CD4-positive, alpha-beta T cell (primary cell): ENCODE results near the gene PDE4B. TPM values are rescaled to one million over a fixed set of nuclear protein-coding genes. Genes with fewer than 3 reads are reported as not detected.

Experiments
- ATAC-seq: fragments of 200-7000 bp; cut with Tn5 transposase; one replicate; pipeline ENCODE4 v1.10.0; 2022; ENCODE audit warnings: mild to moderate bottlenecking; ENCODE audit not compliant: poor library complexity
- CTCF ChIA-PET: fragments of 350-600 bp; sonication (Branson Sonifier 250); formaldehyde crosslinking; loops from one replicate; lab custom pipeline; 2021; ENCODE audit warnings: antibody characterized with exemption, inconsistent platforms; lab: Charles Lee
- POLR2A ChIA-PET: fragments of 350-600 bp; sonication (Branson Sonifier 250); formaldehyde crosslinking; loops from one replicate; lab custom pipeline; 2021; ENCODE audit warnings: antibody characterized with exemption, inconsistent platforms; lab: Charles Lee
- DNase-seq, 14 experiments: peaks; one replicate each; pipeline ENCODE4 v3.0.0-alpha.2; 2013 to 2020; ENCODE audit warnings: mixed read lengths in 2 of 14
- H3K27ac ChIP-seq, 2 donors: one replicate each; pipeline versions ENCODE4 v1.5.1 to v1.7.0; 2013; ENCODE audit warnings: low read length in 2 of 2, low read depth in 1 of 2, mild to moderate bottlenecking in 1 of 2
- H3K27me3 ChIP-seq, 2 experiments: 1 replicate in 1 of 2; 2 replicates in 1 of 2; pipeline versions ENCODE4 v1.6.1 to v1.7.0; 2013; ENCODE audit warnings: low read length in 2 of 2, control low read depth in 1 of 2, mild to moderate bottlenecking in 1 of 2, moderate library complexity in 1 of 2; ENCODE audit not compliant: insufficient read depth in 2 of 2, control insufficient read depth in 1 of 2
- H3K36me3 ChIP-seq: one replicate; pipeline ENCODE4 v1.6.1; 2013; ENCODE audit warnings: low read length, control low read depth; ENCODE audit not compliant: insufficient read depth
- H3K4me1 ChIP-seq: one replicate; pipeline ENCODE4 v1.6.1; 2013; ENCODE audit warnings: low read length, control low read depth; ENCODE audit not compliant: insufficient read depth
- H3K4me3 ChIP-seq: one replicate; pipeline ENCODE4 v1.5.1; 2013; ENCODE audit warnings: mild to moderate bottlenecking, low read length, moderate library complexity
- H3K9me3 ChIP-seq, 2 experiments: 1 replicate in 1 of 2; 2 replicates in 1 of 2; pipeline versions ENCODE4 v1.6.1 to v1.7.0; 2013; ENCODE audit warnings: low read length in 2 of 2, mild to moderate bottlenecking in 2 of 2, control low read depth in 1 of 2, moderate library complexity in 1 of 2; ENCODE audit not compliant: control insufficient read depth in 1 of 2, insufficient read depth in 1 of 2
- H3K27ac Mint-ChIP-seq: one replicate; pipeline ENCODE4 v1.8.0; 2020; ENCODE audit warnings: mixed read lengths
- H3K27me3 Mint-ChIP-seq: one replicate; pipeline ENCODE4 v1.8.0; 2021; ENCODE audit warnings: mixed read lengths
- H3K36me3 Mint-ChIP-seq: one replicate; pipeline ENCODE4 v1.8.0; 2021; ENCODE audit warnings: low read depth, mixed read lengths
- H3K4me1 Mint-ChIP-seq: one replicate; pipeline ENCODE4 v1.8.0; 2021; ENCODE audit warnings: low read depth, mixed read lengths
- H3K4me3 Mint-ChIP-seq: one replicate; pipeline ENCODE4 v1.8.0; 2020; ENCODE audit warnings: mild to moderate bottlenecking, mixed read lengths
- H3K9me3 Mint-ChIP-seq: one replicate; pipeline ENCODE4 v1.8.0; 2020; ENCODE audit warnings: mixed read lengths
- CTCF ChIP-seq: fragments of 200-600 bp; IDR thresholded peaks from one replicate; pipeline ENCODE4 v1.8.0; 2022; ENCODE audit warnings: antibody characterized with exemption, mild to moderate bottlenecking
- intact Hi-C, 2 experiments: fragments of 100-400 bp; cut with DNase I in 1 of 2; cut with micrococcal nuclease in 1 of 2; formaldehyde crosslinking; loops; one replicate each; pipeline versions ENCODE4 v1.15.1 to v1.9.0; 2023 to 2025; cut with DNase I, micrococcal nuclease
- total RNA-seq, 174 experiments: library from RNA in 2 of 174; stranded (reverse) in 2 of 174; gene quantifications; one replicate each; pipeline ENCODE4 v1.2.3 and lab custom pipeline; 2021 to 2026

The PDE4B gene
- total RNA-seq, 2 experiments from 2014 or later = 155 to 159 TPM

GRCh38 chr1:66309006-66309741 is 516.5 kb downstream of the PDE4B start:
- no peaks in the 10 kb centered on the region for H3K36me3 ChIP-seq
- ATAC-seq (no peak), DNase-seq (no peak)
- intact Hi-C loops = no loop called here
- H3K4me3 ChIP-seq = no peak overlapping the region
- TF ChIP-seq CTCF = no peak
- Mint-ChIP-seq H3K4me1 (no peaks in the 10 kb centered on the region), H3K4me3 (no peak overlapping the region), H3K9me3 (no peaks in the 10 kb centered on the region), H3K36me3 (no peaks in the 10 kb centered on the region), H3K27ac (no peak overlapping the region), H3K27me3 (no peaks in the 10 kb centered on the region)
- no peaks in the 10 kb centered on the region for H3K4me1 ChIP-seq
- ChIA-PET CTCF (no interaction called here), POLR2A (no interaction called here)
- H3K27ac ChIP-seq = no peak overlapping the region
- no peaks in the 10 kb centered on the region for H3K9me3 ChIP-seq
- H3K27me3 ChIP-seq = no peaks in the 10 kb centered on the region

DNA sequence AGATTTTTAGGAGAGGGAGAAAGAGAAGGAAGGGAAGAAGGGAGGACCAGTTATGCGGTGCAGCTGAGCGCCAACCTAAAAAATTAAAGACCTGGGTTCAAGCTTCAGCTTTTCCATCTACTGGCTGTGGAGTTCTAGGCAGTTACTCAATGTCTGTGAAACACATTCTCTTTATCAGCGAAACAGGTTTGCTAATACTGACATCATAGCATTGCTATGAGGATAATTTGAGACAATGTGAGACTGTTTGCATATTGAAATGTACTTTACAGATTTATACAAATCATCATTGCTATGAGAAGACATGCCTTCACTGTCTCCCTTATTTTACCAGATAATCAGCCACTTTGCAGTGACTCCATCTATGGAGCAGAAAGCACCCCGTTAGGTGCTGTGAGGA is 518.4 kb downstream of the PDE4B start:
- DNase-seq (no peak), ATAC-seq (no peak)
- Mint-ChIP-seq H3K36me3 (no peaks in the 10 kb centered on the region), H3K27ac (no peak overlapping the region), H3K9me3 (no peaks in the 10 kb centered on the region), H3K27me3 (no peaks in the 10 kb centered on the region), H3K4me1 (peaks cover under 1% of the 10 kb centered on the region), H3K4me3 (no peak overlapping the region)
- Histone ChIP-seq H3K36me3 (no peaks in the 10 kb centered on the region), H3K4me1 (no peaks in the 10 kb centered on the region), H3K27me3 (no peaks in the 10 kb centered on the region), H3K9me3 (no peaks in the 10 kb centered on the region), H3K4me3 (no peak overlapping the region), H3K27ac (no peak overlapping the region)
- intact Hi-C loops = no loop called here
- ChIA-PET POLR2A (no interaction called here), CTCF (interaction anchor here (1.2 kb wide), 1 partner anchor 8 kb away, joined by 3 read pairs; no protein-coding TSS in a partner anchor)
- no peak for TF ChIP-seq CTCF

- no peaks in the 10 kb centered on the region for H3K36me3 ChIP-seq
- no peaks in the 10 kb centered on the region for H3K9me3 Mint-ChIP-seq
- H3K4me1 ChIP-seq = no peaks in the 10 kb centered on the region
- TF ChIP-seq CTCF = no peak
- H3K9me3 ChIP-seq = no peaks in the 10 kb centered on the region
- ChIA-PET POLR2A (no interaction called here), CTCF (interaction anchor here (1.2 kb wide), 1 partner anchor 9 kb away, joined by 3 read pairs; no protein-coding TSS in a partner anchor)
- DNase-seq (no peak), ATAC-seq (no peak)
- H3K4me3 Mint-ChIP-seq = no peak overlapping the region
- peaks cover 5% of the 10 kb centered on the region for H3K4me1 Mint-ChIP-seq
- H3K36me3 Mint-ChIP-seq = no peaks in the 10 kb centered on the region
- H3K4me3 ChIP-seq = no peak overlapping the region
- intact Hi-C loops = no loop called here
- no peaks in the 10 kb centered on the region for H3K27me3 Mint-ChIP-seq
- H3K27me3 ChIP-seq = no peaks in the 10 kb centered on the region
- H3K27ac Mint-ChIP-seq = no peak overlapping the region
- no peak overlapping the region for H3K27ac ChIP-seq
Measured at GRCh38 chr1:66311628-66312027, 518.9 kb downstream of the PDE4B start.
